ENCODE data around the gene CDT1.

Gene CDT1

GRCh38 chr16:88793251-88793954 lies 10.2 kb upstream of the CDT1 start:
- H3K79me2 ChIP-seq (ENCODE audit: insufficient read depth, low read depth) = no peaks in the 10 kb centered on the region
- no peak overlapping the region for H3K9ac ChIP-seq
- H3K36me3 ChIP-seq (ENCODE audit: insufficient read depth) = no peaks in the 10 kb centered on the region
- no peak overlapping the region for H3K4me3 ChIP-seq (IDR thresholded peaks at IDR 0.05; ENCODE audit: insufficient read depth, low read depth, low read length)
- no peak overlapping the region for H3K4me2 ChIP-seq
- no peak overlapping the region for H3K27ac ChIP-seq
- TF ChIP-seq CTCF (conservative IDR thresholded peaks at IDR 0.05; ENCODE audit: low read depth, low read length) = no peak
- H3K4me1 ChIP-seq (ENCODE audit: low read depth, poor library complexity, severe bottlenecking) = peaks cover 2% of the 10 kb centered on the region
- H2AFZ ChIP-seq (ENCODE audit: low read depth) = no peak overlapping the region
- H3K27me3 ChIP-seq (ENCODE audit: insufficient read depth, low read depth) = no peaks in the 10 kb centered on the region
- no peaks in the 10 kb centered on the region for H4K20me1 ChIP-seq (ENCODE audit: insufficient read depth)

GRCh38 chr16:88796278-88796677 lies 7.3 kb upstream of the CDT1 start:
- H3K79me2 ChIP-seq (ENCODE audit: insufficient read depth, low read depth) = no peaks in the 10 kb centered on the region
- TF ChIP-seq CTCF (conservative IDR thresholded peaks at IDR 0.05; ENCODE audit: low read depth, low read length) = no peak
- H2AFZ ChIP-seq (ENCODE audit: low read depth) = no peak overlapping the region
- no peak overlapping the region for H3K27ac ChIP-seq
- H3K9ac ChIP-seq = no peak overlapping the region
- H3K4me1 ChIP-seq (ENCODE audit: low read depth, poor library complexity, severe bottlenecking) = peaks cover 8% of the 10 kb centered on the region
- no peaks in the 10 kb centered on the region for H3K36me3 ChIP-seq (ENCODE audit: insufficient read depth)
- H4K20me1 ChIP-seq (ENCODE audit: insufficient read depth) = no peaks in the 10 kb centered on the region
- no peak overlapping the region for H3K4me3 ChIP-seq (IDR thresholded peaks at IDR 0.05; ENCODE audit: insufficient read depth, low read depth, low read length)
- no peak overlapping the region for H3K4me2 ChIP-seq
- H3K27me3 ChIP-seq (ENCODE audit: insufficient read depth, low read depth) = no peaks in the 10 kb centered on the region

GRCh38 chr16:88798073-88798472 lies 5.5 kb upstream of the CDT1 start:
- H3K4me2 ChIP-seq = no peak overlapping the region
- no peak overlapping the region for H3K4me3 ChIP-seq (IDR thresholded peaks at IDR 0.05; ENCODE audit: insufficient read depth, low read depth, low read length)
- no peaks in the 10 kb centered on the region for H4K20me1 ChIP-seq (ENCODE audit: insufficient read depth)
- H2AFZ ChIP-seq (ENCODE audit: low read depth) = no peak overlapping the region
- no peak overlapping the region for H3K27ac ChIP-seq
- no peaks in the 10 kb centered on the region for H3K79me2 ChIP-seq (ENCODE audit: insufficient read depth, low read depth)
- no peak for TF ChIP-seq CTCF (conservative IDR thresholded peaks at IDR 0.05; ENCODE audit: low read depth, low read length)
- H3K27me3 ChIP-seq (ENCODE audit: insufficient read depth, low read depth) = no peaks in the 10 kb centered on the region
- H3K9ac ChIP-seq = no peak overlapping the region
- peaks cover 12% of the 10 kb centered on the region for H3K4me1 ChIP-seq (ENCODE audit: low read depth, poor library complexity, severe bottlenecking)
- H3K36me3 ChIP-seq (ENCODE audit: insufficient read depth) = no peaks in the 10 kb centered on the region

- peaks cover under 1% of the 10 kb centered on the region; the same call in 1 of the 2 replicates for H3K79me2 ChIP-seq (ENCODE audit: insufficient read depth, low read depth)
- H3K4me3 ChIP-seq (IDR thresholded peaks at IDR 0.05; ENCODE audit: insufficient read depth, low read depth, low read length) = no peak overlapping the region
- no peaks in the 10 kb centered on the region for H3K36me3 ChIP-seq (ENCODE audit: insufficient read depth)
- TF ChIP-seq CTCF (conservative IDR thresholded peaks at IDR 0.05; ENCODE audit: low read depth, low read length) = no peak
- no peak overlapping the region for H3K27ac ChIP-seq
- no peaks in the 10 kb centered on the region for H4K20me1 ChIP-seq (ENCODE audit: insufficient read depth)
- no peaks in the 10 kb centered on the region for H3K27me3 ChIP-seq (ENCODE audit: insufficient read depth, low read depth)
- peaks cover 12% of the 10 kb centered on the region for H3K4me1 ChIP-seq (ENCODE audit: low read depth, poor library complexity, severe bottlenecking)
- no peak overlapping the region for H3K9ac ChIP-seq
- H3K4me2 ChIP-seq = no peak overlapping the region
- H2AFZ ChIP-seq (ENCODE audit: low read depth) = no peak overlapping the region
These were observed 4.7 kb upstream of the CDT1 start for GRCh38 chr16:88798772-88799455.
